A673 (cell line): Measurements from ENCODE around the gene ESRRA.

Source experiments
- EZH2 ChIP-seq: fragments of 200-600 bp; sonication (generic); IDR thresholded peaks from 2 replicates; pipeline ENCODE4 v1.6.1; 2017; ENCODE audit warnings: borderline replicate concordance, low read depth, mild to moderate bottlenecking, mixed read lengths, antibody characterized with exemption, low read length; ENCODE audit not compliant: poor library complexity, severe bottlenecking
- TF ChIP-seq, protein P1 (sequence below): fragments of 300-800, 200-600 bp; sonication (generic); conservative IDR thresholded peaks from 2 replicates; pipeline ENCODE4 v1.5.1; 2017; ENCODE audit warnings: low read depth, mild to moderate bottlenecking, antibody characterized with exemption, low read length, moderate library complexity, mixed read lengths

GRCh38 chr11:64296830-64297698, 8.3 kb upstream of the ESRRA start:
- TF ChIP-seq, protein P1, sequence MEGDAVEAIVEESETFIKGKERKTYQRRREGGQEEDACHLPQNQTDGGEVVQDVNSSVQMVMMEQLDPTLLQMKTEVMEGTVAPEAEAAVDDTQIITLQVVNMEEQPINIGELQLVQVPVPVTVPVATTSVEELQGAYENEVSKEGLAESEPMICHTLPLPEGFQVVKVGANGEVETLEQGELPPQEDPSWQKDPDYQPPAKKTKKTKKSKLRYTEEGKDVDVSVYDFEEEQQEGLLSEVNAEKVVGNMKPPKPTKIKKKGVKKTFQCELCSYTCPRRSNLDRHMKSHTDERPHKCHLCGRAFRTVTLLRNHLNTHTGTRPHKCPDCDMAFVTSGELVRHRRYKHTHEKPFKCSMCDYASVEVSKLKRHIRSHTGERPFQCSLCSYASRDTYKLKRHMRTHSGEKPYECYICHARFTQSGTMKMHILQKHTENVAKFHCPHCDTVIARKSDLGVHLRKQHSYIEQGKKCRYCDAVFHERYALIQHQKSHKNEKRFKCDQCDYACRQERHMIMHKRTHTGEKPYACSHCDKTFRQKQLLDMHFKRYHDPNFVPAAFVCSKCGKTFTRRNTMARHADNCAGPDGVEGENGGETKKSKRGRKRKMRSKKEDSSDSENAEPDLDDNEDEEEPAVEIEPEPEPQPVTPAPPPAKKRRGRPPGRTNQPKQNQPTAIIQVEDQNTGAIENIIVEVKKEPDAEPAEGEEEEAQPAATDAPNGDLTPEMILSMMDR, result no peak
- no peak for TF ChIP-seq EZH2
